HG03097 (cell line): ENCODE results near the gene CDRT15L2.
"Not testable (repeated sequence)": the region's sequence is repeated elsewhere in the genome, so short reads cannot be mapped to it uniquely, and the experiment has no call there.

Experiments used
- ATAC-seq: cut with Tn5 transposase; IDR thresholded peaks from one replicate; pipeline ENCODE4 v1.9.1; 2021; ENCODE audit not compliant: unreplicated experiment, low FRiP score

The CDRT15L2 gene

DNA sequence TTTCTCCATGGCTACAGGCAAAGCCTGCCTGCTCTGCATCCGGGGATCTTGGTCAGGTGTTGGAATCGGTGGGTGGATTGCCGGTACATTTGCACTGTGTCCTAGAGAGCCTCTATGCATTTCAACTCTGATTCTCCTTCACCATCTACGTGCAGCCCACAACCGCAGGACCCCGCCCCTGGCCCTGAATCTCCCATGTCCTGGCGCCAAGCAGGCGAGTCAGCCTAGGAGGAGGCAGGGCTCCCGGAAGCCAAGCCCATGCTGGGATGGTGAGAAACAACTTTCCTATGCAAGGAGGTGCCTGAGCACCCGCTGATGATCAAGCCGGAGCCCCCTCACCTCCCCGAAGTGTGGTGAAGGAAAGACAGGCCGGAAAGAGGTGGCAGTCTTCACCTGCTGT lies 7.9 kb upstream of the CDRT15L2 start:
- ATAC-seq = not testable (repeated sequence)

DNA sequence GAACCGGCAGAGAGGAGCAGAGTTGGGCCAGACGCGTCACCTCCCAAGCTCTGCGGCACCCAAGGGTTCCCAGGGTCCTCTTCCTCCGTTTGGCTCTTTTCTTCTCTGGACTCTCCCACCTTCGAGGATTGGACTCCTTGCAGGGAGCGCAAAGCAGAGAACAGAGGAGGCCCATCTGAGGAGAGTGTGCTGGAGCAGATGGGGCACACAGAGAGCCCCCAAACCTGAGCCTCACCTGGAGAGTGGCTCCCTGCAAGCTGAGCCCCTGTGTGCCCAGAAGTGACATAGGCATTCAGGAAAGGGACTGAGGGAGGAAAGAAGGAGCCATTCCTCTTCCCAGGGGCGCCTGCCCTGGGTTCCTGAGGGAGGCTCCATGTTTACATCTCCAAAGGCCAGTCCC lies 6.3 kb upstream of the CDRT15L2 start:
- ATAC-seq = not testable (repeated sequence)

DNA sequence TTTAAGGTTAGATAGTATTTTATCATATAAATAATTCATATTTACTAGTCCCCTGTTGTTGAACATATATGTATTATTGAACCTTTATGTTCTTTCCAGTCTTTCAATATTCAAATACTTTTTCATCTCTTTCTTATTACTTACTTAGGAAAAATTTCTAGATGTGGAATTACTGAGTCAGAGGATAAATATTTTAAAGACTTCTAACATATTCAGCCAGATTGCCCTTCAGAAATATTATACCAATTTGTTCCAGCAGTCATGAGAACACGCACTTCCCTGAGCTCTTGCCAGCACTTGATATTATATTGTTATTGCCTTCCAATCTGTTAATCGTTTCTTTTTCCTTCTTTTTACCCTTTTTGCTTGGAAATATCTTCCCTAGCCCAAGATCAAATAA lies 4.5 kb upstream of the CDRT15L2 start:
- not testable (repeated sequence) for ATAC-seq

DNA sequence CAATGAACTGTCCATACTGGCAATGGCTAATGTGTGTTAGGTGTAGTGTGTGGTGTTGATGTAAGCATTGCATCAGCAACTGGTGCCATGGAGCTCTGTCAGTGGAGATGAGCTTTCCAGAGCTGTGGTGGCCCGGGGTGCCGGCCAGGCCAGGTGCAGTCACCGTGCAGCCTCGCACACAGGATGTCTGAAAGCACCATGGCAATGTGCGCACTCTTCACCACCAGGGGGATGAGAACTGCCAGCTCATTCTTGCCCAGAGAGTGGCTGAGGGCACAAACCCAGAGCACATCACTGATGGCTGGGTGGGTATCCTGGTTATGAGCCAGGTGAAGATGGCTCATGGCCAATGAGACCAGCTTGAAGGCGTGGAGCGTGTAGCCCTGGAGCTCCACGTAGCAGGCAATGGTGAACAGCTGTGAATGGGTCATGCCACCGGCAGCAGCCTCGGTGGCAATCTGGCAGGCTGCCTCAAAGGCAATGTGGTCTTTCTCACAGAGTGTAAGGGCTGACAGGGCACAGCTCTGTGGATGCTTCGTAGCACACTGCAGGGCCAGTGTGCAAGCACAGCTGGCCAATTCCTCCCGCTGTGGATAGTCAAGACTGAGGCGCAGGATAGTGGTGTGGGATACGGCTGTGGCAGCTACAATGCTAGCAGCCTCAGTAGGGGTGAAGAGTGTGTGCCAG lies 4.5 kb downstream of the CDRT15L2 start:
- not testable (repeated sequence) for ATAC-seq

DNA sequence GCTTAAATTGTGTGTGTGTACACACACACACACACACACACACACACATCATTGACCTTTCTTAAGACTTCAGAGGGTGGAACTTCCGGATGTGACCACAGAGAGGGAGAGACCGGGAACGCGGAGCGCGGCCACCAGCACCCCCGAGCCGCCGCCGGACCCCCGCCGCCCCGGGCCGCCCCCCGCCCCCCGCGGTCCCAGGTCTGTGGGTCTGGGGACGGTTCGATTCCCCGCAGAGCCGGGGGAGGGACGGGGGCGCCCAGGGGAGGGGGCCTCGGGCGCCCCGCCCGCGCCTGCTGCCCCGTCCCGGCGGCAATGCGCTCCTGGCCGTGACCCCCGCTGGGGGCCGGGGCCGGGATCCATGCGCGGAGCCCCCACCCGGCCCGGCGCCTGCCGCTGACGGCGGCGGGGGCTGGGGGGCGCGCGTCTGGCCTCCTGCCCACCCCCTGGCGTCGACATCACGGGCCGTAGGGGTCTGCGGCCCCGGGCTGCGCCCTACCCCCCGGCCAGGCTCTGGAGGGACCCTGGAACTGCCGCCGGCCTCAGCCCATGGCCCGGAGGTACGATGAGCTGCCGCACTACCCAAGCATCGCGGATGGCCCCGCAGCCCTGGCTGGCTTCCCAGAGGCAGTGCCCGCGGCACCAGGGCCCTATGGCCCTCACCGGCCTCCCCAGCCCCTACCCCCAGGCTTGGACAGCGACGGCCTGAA lies 9.4 kb downstream of the CDRT15L2 start:
- not testable (repeated sequence) for ATAC-seq

DNA sequence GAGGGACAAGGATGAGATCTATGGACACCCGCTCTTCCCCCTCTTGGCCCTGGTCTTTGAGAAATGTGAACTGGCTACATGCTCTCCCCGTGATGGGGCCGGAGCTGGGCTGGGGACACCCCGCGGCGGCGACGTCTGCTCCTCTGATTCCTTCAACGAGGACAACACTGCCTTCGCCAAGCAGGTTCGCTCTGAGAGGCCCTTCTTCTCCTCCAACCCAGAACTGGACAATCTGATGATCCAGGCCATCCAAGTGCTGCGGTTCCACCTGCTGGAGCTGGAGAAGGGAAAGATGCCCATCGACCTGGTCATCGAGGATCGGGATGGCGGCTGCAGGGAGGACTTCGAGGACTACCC lies 9.9 kb downstream of the CDRT15L2 start:
- ATAC-seq = not testable (repeated sequence)

DNA sequence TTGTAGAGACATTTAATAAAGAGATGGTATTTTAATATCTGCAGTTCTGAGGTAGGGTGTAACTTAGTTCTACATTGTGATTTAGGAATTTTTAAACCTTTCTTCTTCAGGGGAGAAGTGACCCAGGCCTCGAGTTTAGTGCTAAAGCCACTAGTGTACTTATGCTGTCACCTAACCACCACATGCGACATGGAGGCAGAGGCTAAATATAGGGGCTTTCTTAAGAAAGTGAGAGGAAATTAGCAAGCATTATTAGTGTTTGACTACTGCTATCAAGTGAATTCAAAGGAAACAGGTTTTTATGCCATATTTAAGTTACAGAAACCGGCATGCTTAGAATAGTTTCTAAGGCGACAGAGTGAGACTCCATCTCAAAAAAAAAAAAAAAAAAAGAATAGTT lies 11.5 kb downstream of the CDRT15L2 start:
- ATAC-seq = not testable (repeated sequence)

DNA sequence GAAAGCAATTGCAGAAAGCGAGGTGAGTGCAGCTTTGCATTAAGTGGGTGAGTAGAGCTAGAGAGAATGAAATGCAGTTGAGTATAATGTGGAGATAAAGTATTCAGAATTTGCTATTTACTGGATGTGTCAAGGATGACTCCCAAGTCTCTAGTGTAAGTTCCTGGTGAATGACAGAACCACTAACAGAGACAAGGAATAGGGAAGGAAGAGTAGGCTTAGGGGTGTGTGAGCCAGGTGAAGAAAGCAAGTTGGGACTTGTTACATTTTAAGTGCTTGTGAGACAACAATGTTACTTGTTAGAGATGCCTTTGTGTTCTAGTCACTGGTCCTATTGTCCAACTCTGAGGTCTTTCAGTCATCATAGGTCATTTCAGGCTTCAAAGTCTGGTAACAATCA lies 26.0 kb downstream of the CDRT15L2 start:
- not testable (repeated sequence) for ATAC-seq

DNA sequence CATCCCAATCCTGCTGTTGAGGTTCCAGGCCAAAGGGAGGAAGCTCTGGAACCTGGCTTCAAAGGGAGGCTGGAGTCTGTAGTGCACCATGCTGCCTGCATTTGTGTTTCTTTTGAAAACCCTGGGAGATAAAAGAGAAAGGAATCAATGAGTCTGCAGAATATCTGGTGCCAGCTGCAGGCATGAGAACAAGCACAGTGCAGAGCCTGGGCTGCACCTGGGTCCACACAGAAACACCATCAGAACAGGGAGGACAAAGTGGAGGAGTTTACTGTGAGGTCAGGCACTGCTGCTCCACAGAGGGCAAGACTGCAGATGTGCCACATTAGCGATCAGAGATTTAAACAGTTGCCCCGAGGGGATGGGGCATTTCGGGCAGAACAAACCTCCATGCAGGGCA lies 30.0 kb downstream of the CDRT15L2 start:
- not testable (repeated sequence) for ATAC-seq

DNA sequence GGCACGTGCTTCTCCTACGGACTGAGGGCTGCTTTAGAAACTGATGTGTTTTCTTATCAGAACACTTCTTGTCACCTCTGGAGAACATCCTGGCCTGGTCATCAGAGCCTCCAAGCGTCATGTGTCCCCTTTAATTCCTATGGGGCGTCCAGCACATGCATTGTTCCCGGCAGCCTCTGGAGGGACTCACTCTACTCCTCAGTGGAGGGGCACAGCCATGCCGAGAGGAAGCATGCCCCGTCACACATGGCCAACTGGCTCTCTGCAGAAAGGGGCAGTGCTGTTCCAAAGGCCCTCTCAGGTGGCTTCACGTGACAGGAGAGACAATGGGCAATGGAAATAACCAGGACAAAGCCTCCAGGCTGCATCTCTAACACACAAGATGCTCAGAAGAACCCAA lies 31.8 kb downstream of the CDRT15L2 start:
- ATAC-seq = no peak

DNA sequence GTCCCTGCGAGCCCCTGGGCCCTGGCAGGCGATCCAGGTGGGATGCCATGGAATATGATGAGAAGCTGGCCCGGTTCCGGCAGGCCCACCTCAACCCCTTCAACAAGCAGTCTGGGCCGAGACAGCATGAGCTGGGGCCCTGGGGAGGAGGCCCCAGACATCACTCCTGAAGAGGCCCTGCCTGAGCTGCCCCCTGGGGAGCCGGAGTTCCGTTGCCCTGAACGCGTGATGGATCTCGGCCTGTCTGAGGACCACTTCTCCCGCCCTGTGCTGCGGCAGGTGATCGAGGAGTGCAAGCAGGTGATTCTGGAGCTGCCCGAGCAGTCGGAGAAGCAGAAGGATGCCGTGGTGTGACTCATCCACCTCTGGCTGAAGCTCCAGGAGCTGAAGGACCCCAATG lies 33.1 kb downstream of the CDRT15L2 start:
- no peak for ATAC-seq

DNA sequence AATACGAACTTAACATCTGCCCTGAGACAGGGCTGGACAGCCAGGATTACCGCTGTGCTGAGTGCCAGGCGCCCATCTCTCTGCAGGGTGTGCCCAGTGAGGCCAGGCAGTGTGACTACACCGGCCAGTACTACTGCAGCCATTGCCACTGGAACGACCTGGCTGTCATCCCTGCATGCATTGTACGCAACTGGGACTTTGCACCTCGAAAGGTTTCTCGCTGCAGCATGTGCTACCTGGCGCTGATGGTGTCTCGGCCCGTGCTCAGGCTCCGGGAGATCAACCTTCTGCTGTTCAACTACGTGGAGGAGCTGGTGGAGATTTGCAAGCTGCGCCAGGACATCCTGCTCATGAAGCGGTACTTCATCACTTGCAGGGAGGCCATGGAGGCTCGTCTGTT lies 33.7 kb downstream of the CDRT15L2 start:
- ATAC-seq = no peak

DNA sequence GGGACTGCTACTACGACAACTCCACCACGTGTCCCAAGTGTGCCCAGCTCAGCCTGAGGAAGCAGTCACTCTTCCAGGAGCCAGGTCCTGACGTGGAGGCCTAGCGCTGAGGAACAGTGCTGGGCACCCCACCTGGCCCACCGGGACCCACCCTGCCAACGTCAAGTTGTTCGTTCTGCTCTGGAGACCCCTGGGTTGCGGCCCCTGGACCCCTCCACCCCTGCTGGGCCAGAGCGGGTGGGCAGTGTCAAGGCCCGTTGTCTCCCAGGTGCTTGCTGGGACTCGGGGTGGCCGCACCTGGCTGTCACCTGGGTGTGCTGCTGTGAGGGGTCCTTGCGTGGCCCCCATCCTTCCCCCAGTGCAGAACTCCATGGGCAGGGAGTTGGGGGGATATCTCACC lies 34.4 kb downstream of the CDRT15L2 start:
- no peak for ATAC-seq

DNA sequence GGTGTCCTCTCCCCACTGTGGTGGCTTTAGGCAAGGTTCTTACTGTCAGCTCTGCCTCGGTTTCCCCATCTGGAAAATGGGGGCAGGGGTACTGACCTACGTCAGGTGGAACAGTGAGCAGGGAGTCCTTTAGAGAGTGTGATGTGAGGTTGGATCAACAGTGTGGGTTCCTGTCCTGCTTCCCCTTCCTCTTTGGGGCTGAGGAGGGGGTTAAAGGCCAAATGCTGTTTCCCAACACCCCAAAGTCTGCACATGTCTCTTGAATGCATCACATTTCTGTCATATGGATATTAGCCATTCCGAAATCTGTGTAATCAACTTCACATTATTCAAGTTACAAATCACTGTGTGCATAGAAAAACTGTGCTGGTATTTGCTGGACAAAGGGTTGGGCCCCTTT lies 35.9 kb downstream of the CDRT15L2 start:
- not testable (repeated sequence) for ATAC-seq
